HepG2 (cell line): Measurements from ENCODE around the gene PGPEP1. TPM values are rescaled to one million over a fixed set of nuclear protein-coding genes. Genes with fewer than 3 reads are reported as not detected.
"Not testable (repeated sequence)": the region's sequence is repeated elsewhere in the genome, so short reads cannot be mapped to it uniquely, and the experiment has no call there.

ENCODE experiments used
- ATAC-seq: fragments of 200-7000 bp; cut with Tn5 transposase; 3 replicates; pipeline ENCODE4 v1.9.1; 2020; ENCODE audit warnings: mild to moderate bottlenecking, moderate library complexity
- BruUV-seq: library from RNA; stranded (reverse); fragments of 400-500 nt; replicated peaks from 2 replicates; lab custom pipeline; 2021; lab: Mats Ljungman, UMichigan
- CTCF ChIA-PET: fragments of 300-600 bp; formaldehyde crosslinking; extraction: SDS; loops from one replicate; lab custom pipeline; 2021; ENCODE audit warnings: low total read pairs, inconsistent platforms, low intra/inter-chr PET ratio; lab: Yijun Ruan, JAX
- POLR2A ChIA-PET: fragments of 350-600 bp; sonication (Branson Sonifier 250); formaldehyde crosslinking; loops from one replicate; lab custom pipeline; 2020; ENCODE audit warnings: antibody characterized with exemption, inconsistent platforms; lab: Yijun Ruan, JAX
- DNase-seq: peaks from one replicate; pipeline ENCODE4 v3.0.0-alpha.2; 2015; ENCODE audit warnings: low spot score
- FAIRE-seq: peaks from 3 replicates; lab custom pipeline; 2011; peaks lifted over from hg19 to GRCh38; lab: Jason Lieb, UNC
- H2AFZ ChIP-seq: one replicate; pipeline ENCODE4 v1.6.1; 2011; ENCODE audit warnings: low read length, inconsistent platforms
- H3K27ac ChIP-seq: fragments of 300-600 bp; 3 replicates; pipeline ENCODE4 v1.8.0; 2011; ENCODE audit warnings: mixed run types, mild to moderate bottlenecking, mixed read lengths, low read length, inconsistent platforms; ENCODE audit not compliant: insufficient read depth; ENCODE audit errors: extremely low read length
- H3K27me3 ChIP-seq, 2 experiments: fragments of 200-600 bp in 1 of 2; 2 replicates in 1 of 2; 3 replicates in 1 of 2; pipeline versions ENCODE4 v1.6.0 to v1.8.0; 2011; ENCODE audit warnings: low read length in 2 of 2, mild to moderate bottlenecking in 2 of 2, moderate library complexity in 2 of 2, inconsistent platforms in 1 of 2; ENCODE audit not compliant: insufficient read depth in 2 of 2, control insufficient read depth in 1 of 2
- H3K36me3 ChIP-seq, 2 experiments: fragments of 200-600 bp in 1 of 2; replicated peaks in 1 of 2; 2 replicates in 1 of 2; 3 replicates in 1 of 2; pipeline versions ENCODE4 v1.5.1 to v1.8.0; 2011; ENCODE audit warnings: low read length in 2 of 2, inconsistent platforms in 1 of 2; ENCODE audit not compliant: insufficient read depth in 2 of 2, control insufficient read depth in 1 of 2
- H3K4me1 ChIP-seq: 2 replicates; pipeline ENCODE4 v1.5.1; 2012; ENCODE audit warnings: low read length, inconsistent platforms; ENCODE audit not compliant: insufficient read depth
- H3K4me2 ChIP-seq: 2 replicates; pipeline ENCODE4 v1.6.0; 2011; ENCODE audit warnings: low read depth, low read length, inconsistent platforms
- H3K4me3 ChIP-seq, 3 experiments: fragments of 200-600 bp in 1 of 3; sonication (generic), shearing (Covaris generic) in 1 of 3; replicated peaks in 1 of 3; 2 replicates each; pipeline ENCODE4 v1.5.1; 2011 to 2016; ENCODE audit warnings: low read length in 3 of 3, inconsistent platforms in 2 of 3, low read depth in 2 of 3, mild to moderate bottlenecking in 2 of 3, control low read depth in 1 of 3, mixed read lengths in 1 of 3; ENCODE audit not compliant: insufficient read depth in 1 of 3
- H3K79me2 ChIP-seq: one replicate; pipeline ENCODE4 v1.6.1; 2011; ENCODE audit warnings: low read length, inconsistent platforms; ENCODE audit not compliant: insufficient read depth
- H3K9ac ChIP-seq: 2 replicates; pipeline ENCODE4 v1.6.0; 2011; ENCODE audit warnings: mild to moderate bottlenecking, low read depth, low read length, inconsistent platforms; ENCODE audit not compliant: insufficient read depth
- H3K9me3 ChIP-seq: 2 replicates; pipeline ENCODE4 v1.5.1; 2012; ENCODE audit warnings: mild to moderate bottlenecking, low read length
- H4K20me1 ChIP-seq: 2 replicates; pipeline ENCODE4 v1.6.0; 2011; ENCODE audit warnings: inconsistent platforms, mild to moderate bottlenecking, low read length, moderate library complexity; ENCODE audit not compliant: insufficient read depth
- FOSL2 ChIP-seq: sonication (generic); formaldehyde crosslinking; IDR thresholded peaks from 2 replicates; pipeline ENCODE4 v1.4.0; 2020; ENCODE audit warnings: missing genetic modification reagents
- KLF12 ChIP-seq: sonication (generic); formaldehyde crosslinking; IDR thresholded peaks from 2 replicates; pipeline ENCODE4 v1.4.0; 2020; ENCODE audit warnings: missing genetic modification reagents, borderline replicate concordance
- NAIF1 ChIP-seq: sonication (generic); formaldehyde crosslinking; IDR thresholded peaks from 2 replicates; pipeline ENCODE4 v1.5.0; 2020; ENCODE audit warnings: mild to moderate bottlenecking, missing genetic modification reagents, borderline replicate concordance
- ZBTB38 ChIP-seq: sonication (generic); formaldehyde crosslinking; IDR thresholded peaks from 2 replicates; pipeline ENCODE4 v1.5.1; 2020; ENCODE audit warnings: mild to moderate bottlenecking, missing genetic modification reagents
- ZNF574 ChIP-seq: sonication (generic); formaldehyde crosslinking; IDR thresholded peaks from 2 replicates; pipeline ENCODE4 v1.4.0; 2020; ENCODE audit warnings: missing genetic modification reagents
- WGBS: methylation state at CpG from one replicate; pipeline ENCODE4 v1.1.6; 2017; ENCODE audit warnings: low lambda C conversion rate; 5-methylcytosine and 5-hydroxymethylcytosine counted together
- in situ Hi-C: cut with HindIII; loops from 2 replicates; pipeline ENCODE4 v1.10.0; 2017; ENCODE audit warnings: low pct_unique_long_range_greater_than_20kb; ENCODE audit not compliant: extremely low pct_ligation_motif_present
- intact Hi-C: fragments of 100-400 bp; cut with micrococcal nuclease; formaldehyde crosslinking; loops from one replicate; pipeline ENCODE4 v1.10.0; 2022; ENCODE audit not compliant: unreplicated experiment
- polyA plus RNA-seq, 8 experiments: library from polyadenylated mRNA; depleted of rRNA in 3 of 8; stranded (reverse) in 7 of 8; unstranded in 1 of 8; fragments of >200 nt; fragmentation: Illumina TruSeq in 4 of 8; extraction: Trizol in 4 of 8; gene quantifications; 2 replicates each; pipeline versions ENCODE4 v1.2.1 to v1.2.3, GENCODE V29; 2011 to 2016; ENCODE audit warnings: low read depth in 4 of 8, missing spikeins in 1 of 8, mixed read lengths in 1 of 8; ENCODE audit not compliant: insufficient read depth in 1 of 8
- total RNA-seq, 5 experiments: library from RNA; depleted of rRNA; stranded (reverse); fragments of >200 nt; fragmentation: Illumina TruSeq; extraction: Trizol; gene quantifications; 2 replicates each; pipeline ENCODE4 v1.2.3, GENCODE V29; 2016; ENCODE audit warnings: low read depth in 1 of 5

The PGPEP1 gene
- total and polyA plus RNA-seq, 2 of the 13 experiments (the other 11 are each of a cell fraction or from before 2014, with no cell fraction given), result 53.1 to 56.6 TPM

- TF ChIP-seq ZNF574, result peak; percentile 87
- 0 out of 2 replicates have a peak, but pooled peaks have one; percentile 88 for TF ChIP-seq NAIF1 (CRISPR knock-in tag)
- TF ChIP-seq ZBTB38 (CRISPR knock-in tag), result peak; percentile 77; the same call in 1 of the 2 replicates
These were observed 17.5 kb upstream of the PGPEP1 start, which contains the start of gene LSM4 (continued) for GRCh38 chr19:18322759-18323460.

- not testable (repeated sequence) for H3K27ac ChIP-seq, H2AFZ ChIP-seq, DNase-seq, H3K9me3 ChIP-seq, ATAC-seq, H3K9ac ChIP-seq, H4K20me1 ChIP-seq, BruUV-seq, H3K36me3 ChIP-seq, FAIRE-seq, H3K4me3 ChIP-seq, H3K27me3 ChIP-seq
- H3K79me2 ChIP-seq, result peaks cover 21% of the 10 kb centered on the region
- 26% methylated on average over 6 of the region's 6 CpGs for WGBS
- ChIA-PET CTCF (interaction anchor here (1.1 to 3.5 kb wide), 2 partner anchors 42 to 46 kb away, joined by 3 to 50 read pairs; no protein-coding TSS in a partner anchor), POLR2A (interaction anchor here (0.9 to 6.5 kb wide), 2 partner anchors 40 to 45 kb away, joined by 3 to 110 read pairs; partner anchors contain the start of gene JUND)
- in situ Hi-C loops, result loop anchor here (5.0 kb wide), 1 partner anchor 47 kb away; no protein-coding TSS in a partner anchor
- peak overlapping the region; percentile 95 for H3K4me2 ChIP-seq
- peaks cover 71% of the 10 kb centered on the region for H3K4me1 ChIP-seq
- intact Hi-C loops, result loop anchor here (5.0 kb wide), 1 partner anchor 122 kb away; the partner anchor contains the start of gene RAB3A
- TF ChIP-seq KLF12 (CRISPR knock-in tag) (0 out of 2 replicates have a peak, but pooled peaks have one; percentile 0), FOSL2 (peak; percentile 45; the same call in 1 of the 2 replicates)
These were observed 16.0 kb upstream of the PGPEP1 start for GRCh38 chr19:18324373-18324731.
